GM19468 (cell line): ENCODE measurements around the gene CTRB2.

ENCODE experiments used
- ATAC-seq: cut with Tn5 transposase; IDR thresholded peaks from one replicate; pipeline ENCODE4 v1.9.1; 2021; ENCODE audit warnings: mild to moderate bottlenecking, moderate library complexity, moderate number of reproducible peaks; ENCODE audit not compliant: unreplicated experiment; ENCODE audit errors: extremely low read depth

Gene CTRB2

DNA sequence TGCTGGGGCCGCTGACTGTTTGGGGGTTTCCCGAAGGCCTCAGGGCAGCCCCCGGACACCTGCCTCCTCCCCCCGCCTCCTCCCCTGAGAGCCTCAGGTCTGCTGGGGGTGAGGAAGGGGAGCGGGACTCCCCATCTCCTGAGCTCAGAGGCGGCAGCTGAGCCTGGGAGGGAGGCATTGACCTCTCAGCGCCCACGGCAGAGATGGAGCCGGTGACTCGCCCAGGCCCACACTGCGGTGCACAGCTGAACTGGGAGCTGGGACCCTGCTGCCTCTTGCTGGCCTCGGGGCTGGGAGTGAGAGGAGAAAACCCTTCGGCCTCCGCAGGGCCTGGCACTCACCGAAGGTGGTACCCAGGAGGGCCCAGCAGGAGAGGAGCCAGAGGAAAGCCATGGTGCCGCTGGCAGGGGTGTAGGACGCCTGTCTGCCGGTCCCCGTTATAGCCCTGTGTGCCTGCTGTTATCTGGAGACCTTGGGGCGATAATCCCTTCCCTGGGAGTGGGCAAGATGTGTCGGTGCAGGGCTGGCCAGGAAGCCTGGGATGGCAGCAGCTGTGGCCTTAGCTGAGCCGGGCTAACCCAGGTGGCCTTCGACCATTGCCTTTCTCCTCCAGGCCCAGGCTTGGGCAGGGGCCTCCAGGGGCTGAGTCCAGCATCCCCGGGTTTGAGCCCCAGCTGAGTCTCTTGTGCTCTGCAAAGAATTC is at the start of gene CTRB2:
Gene CTRB2 (minus strand): TSS at position 413 of the 703 bp plus-strand sequence. CDS start 20 bp downstream, at position 393.
- no peak for ATAC-seq

DNA sequence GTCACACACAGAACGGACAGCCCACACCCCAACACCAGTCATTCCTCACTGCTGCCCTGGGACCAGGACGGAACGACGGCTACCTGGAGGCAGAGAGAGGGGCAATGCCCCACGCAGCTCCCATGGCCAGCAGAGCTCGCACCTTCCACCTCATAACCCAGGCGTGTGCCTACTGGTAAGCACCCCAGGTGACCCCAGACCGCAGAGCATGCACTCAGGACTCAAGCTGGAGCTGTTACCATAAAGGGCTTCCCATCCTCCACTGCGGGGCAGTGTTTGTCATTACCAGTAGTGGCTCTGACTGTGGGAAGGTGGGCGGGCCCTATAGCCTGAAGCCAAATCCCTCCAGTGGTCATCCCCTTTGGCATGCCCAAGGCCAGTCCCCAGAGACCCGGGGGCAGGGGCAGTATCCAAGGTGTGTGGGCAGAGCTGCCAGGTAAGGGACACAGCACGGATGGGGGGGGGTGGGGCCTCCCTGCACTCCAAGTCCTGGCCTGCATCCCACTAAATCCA is 49.2 kb upstream of the CTRB2 start:
- ATAC-seq, result no peak

- no peak for ATAC-seq
Measured at GRCh38 chr16:75254359-75254837, 47.4 kb upstream of the CTRB2 start.

DNA sequence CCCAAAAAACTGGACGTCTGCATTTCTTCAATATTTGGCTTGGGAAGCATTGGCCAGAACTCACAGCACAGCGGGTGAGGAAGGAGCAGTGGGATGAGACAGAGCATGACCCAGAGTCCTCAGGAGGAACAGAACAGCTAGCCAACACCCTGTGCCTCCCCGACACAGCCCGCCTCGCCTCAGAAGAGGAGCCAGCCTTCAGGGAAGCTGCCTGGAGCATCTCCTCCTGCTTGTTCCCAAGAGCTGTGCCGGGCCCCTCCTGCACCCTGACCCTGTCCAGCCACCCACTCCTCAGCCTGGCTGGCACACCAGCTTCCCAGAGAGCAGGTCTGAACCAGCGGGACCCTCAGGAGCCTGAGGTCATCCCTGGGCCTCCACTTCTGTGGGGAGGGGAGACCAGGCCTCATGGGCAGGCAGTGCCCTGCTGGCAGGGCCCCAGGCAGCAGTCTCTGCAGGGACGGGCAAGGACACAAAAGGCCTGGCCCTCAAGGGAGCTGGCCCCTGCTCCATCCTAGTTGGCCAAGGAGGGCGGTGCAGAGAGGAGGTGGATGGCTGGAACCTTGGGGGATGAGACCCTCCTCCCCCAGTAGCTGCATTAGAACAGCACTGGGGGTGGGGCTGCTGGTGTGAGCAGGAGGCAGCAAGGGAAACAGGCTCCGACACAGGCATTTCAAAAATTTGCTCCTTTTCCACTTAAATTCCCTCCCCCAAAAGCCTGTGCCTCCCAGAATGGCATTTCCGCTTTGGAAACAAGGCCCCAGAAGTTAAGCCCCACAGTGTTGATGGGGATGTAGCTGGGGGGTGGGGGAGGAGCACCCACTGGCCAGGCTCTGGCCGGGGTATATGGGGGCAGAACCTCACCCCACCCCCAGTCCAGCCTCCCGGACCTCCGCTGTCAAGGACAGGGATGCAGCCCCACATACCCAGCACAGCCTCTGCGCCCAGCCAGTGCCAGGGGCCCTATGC is 46.3 kb upstream of the CTRB2 start:
- no peak for ATAC-seq

DNA sequence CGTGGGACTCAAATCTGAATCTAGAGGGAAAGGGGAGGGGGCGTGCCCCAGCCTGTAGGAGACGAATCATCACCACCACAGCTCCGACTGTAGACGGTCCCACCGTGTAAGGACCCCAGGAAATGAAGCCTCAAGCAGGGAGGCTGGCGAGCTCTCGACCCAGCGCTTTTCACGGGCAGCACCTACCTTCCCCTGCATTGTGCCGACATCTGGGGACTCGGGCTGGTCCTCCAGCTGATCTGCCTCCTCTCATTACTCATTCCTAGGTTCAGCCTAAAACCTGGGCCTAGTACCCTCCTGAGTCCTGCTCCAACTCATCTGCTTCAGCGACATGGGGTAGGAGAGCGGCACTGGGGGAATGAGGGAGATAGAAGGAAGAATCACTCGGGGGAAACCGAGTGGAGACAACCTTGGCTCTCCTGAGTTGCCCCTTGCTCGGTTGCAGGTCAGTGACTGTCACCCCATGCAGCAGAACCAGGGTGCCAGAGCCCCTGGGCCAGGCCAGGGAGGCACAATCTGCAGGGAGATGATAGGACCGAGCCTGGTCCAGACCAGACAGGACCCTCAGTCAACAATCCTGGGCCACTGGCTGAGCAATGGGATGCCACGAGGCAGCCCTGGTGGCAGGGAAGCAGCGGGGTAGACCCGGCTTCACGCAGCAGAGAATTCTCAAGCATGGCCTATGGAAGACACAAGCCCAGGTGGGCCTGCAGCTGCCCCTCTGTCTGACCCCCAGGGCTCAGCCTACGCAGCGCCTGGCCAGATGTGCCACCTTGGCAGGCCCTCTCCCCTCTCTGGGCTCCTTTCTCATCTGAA is 45.3 kb upstream of the CTRB2 start:
- ATAC-seq, result no peak

- peak; percentile 92 for ATAC-seq
Measured at GRCh38 chr16:75251280-75252048, 44.5 kb upstream of the CTRB2 start, which contains the start of gene BCAR1. Gene BCAR1 (minus strand): TSS chr16:75251624. CDS start chr16:75251482, 142 bp downstream.

DNA sequence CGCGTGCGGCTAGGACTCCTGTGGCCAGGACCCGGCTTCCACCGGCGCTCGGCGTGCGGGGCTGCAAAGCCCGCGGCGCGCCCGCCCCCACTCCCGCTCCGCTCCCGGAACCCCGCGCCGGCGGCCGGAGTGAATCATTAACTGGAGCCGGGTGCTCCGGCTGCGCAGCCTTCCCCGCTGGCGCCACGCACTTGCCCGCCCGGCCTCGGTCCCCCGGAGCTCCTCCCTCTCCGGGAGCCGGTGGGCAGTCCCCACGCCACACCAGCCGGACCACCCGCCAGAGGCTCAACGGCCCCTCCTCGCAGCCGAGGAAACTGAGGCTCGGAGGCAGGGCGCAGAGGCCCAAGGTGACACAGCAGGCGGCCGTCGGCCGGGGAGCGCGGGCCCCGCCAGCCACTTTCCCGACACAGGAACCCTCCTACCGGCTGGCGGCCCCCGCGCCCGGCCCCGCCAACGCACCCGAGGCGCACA is 43.9 kb upstream of the CTRB2 start:
- ATAC-seq, result no peak

- no peak for ATAC-seq
Measured at GRCh38 chr16:75250089-75250808, 43.3 kb upstream of the CTRB2 start.

DNA sequence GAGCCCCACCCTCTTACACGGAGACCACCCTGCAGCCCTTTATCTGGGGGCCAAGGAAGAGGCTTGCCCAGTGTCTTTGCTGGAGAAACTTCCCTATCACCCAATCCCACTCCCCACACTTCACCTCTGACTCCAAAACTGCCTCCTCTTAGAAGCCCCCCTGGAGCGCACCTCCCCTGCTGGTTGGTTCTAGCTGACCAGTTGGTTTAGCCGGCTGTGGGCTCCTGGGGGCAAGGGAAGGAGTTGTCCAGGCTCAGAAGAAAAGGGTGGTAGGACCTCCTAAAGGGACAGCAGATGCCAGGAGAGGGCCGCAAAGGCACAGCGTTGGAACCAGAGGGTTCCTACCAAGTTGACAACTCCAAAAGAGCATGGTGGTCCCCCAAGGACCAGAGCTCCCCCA is 42.5 kb upstream of the CTRB2 start:
- no peak for ATAC-seq

- no peak for ATAC-seq
Measured at GRCh38 chr16:75248536-75249380, 41.8 kb upstream of the CTRB2 start.

DNA sequence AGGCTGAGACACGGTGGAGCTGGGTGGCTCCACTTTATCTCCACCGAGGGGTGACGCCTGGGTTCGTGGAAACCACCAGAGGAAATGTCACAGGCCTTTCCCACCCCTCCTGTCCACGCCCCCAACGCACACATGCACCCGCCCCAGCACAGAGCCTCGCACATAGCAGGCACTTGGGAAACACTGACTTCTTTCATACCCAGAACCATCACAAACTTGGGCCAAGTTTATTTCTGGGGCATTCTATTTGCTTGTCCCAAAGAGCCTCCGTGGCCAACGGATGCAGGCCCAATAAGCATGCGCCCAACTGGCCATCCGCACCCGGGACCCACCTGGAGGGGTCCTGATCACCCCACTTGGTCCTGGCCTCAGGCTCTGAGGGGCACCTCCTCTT is 41.2 kb upstream of the CTRB2 start:
- no peak for ATAC-seq

DNA sequence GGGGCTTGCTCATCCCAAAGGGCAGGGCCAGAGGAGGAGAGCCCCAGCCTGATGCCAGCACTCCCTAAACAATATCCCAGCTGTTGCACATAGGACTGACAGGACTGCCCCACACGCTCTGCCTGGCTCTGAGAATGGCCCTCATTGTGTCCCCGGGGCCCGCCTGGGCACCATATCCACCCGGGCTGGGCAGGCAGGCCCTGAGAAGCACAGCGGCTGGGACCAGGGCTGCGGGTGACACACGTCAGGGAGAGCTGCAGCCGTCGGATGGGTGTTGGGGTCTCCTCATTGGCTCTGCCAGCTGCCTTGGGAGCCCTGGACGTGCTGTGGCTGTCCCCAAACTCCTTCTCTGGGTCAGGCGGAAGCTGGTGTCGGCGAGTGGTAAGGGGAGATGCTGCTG is 40.3 kb upstream of the CTRB2 start:
- ATAC-seq, result no peak

DNA sequence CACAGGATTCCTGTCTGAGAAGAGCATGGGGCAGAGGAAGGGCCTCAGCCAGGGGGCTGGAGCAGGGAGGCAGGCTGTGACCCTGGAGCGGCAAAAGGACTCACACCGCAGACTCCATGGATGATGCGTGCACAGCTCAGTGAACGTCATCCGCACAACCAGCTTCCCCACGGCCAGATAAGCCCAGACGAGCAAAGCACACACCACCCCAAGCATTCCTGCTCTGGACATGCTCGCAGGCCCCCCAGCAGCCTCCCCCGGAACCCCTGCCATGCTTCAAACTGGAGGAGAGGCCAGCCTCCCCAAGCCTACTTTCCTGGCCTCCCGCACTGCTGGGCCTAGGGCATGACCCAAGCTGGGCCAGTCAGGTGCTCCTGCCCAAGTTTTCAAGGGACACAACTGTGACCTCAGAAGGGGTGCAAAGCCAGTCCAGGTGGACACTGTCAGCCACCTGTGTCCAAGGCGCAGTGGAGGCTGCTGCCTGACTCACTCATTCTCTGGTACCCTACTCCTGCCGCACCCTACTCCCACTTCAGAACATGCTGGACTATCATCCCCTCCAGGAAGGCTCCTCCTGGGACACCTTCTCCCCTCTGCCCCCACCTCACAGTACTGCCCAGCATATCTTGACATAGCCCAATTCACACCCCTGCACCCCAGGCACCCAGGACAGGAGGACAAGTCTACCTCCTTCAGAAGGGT is 39.7 kb upstream of the CTRB2 start:
- ATAC-seq, result no peak

GRCh38 chr16:75244844-75245758 is 38.1 kb upstream of the CTRB2 start:
- no peak for ATAC-seq

- no peak for ATAC-seq
Measured at GRCh38 chr16:75244225-75244809, 37.4 kb upstream of the CTRB2 start.
